OCI-M1 (cell line): ENCODE measurements around the gene TCIRG1.
"Not testable (repeated sequence)": the region's sequence is repeated elsewhere in the genome, so short reads cannot be mapped to it uniquely, and the experiment has no call there.

ENCODE experiments used
- DNase-seq: peaks from one replicate; lab custom pipeline; 2025; lab: John Stamatoyannopoulos, UW

The TCIRG1 gene

GRCh38 chr11:68083517-68083916, 44.7 kb downstream of the TCIRG1 start:
- DNase-seq: no peak

- no peak for DNase-seq
Measured at GRCh38 chr11:68089679-68090078, 50.9 kb downstream of the TCIRG1 start.

- DNase-seq: no peak
Measured at GRCh38 chr11:68090287-68090686, 51.5 kb downstream of the TCIRG1 start.

GRCh38 chr11:68090706-68091105, 51.9 kb downstream of the TCIRG1 start:
- no peak for DNase-seq

GRCh38 chr11:68092411-68092810, 53.6 kb downstream of the TCIRG1 start:
- DNase-seq: no peak

- not testable (repeated sequence) for DNase-seq
Measured at GRCh38 chr11:68092946-68093345, 54.1 kb downstream of the TCIRG1 start.

GRCh38 chr11:68093565-68093964, 54.7 kb downstream of the TCIRG1 start:
- DNase-seq: no peak

- DNase-seq: no peak
Measured at GRCh38 chr11:68096962-68097361, 58.1 kb downstream of the TCIRG1 start.

GRCh38 chr11:68099057-68099456, 60.2 kb downstream of the TCIRG1 start:
- no peak for DNase-seq

GRCh38 chr11:68099474-68100405, 60.9 kb downstream of the TCIRG1 start:
- peak; percentile 99 for DNase-seq
